Activated CD8-positive, alpha-beta memory T cell treated with anti-CD3 and anti-CD28 coated beads, Interleukin-2, amount 10 ng/mL, durations not matched to agents 7 days and 5 days (primary cell): ENCODE data around the gene MAP7. TPM values are rescaled to one million over a fixed set of nuclear protein-coding genes. Genes with fewer than 3 reads are reported as not detected.
"Not testable (repeated sequence)": the region's sequence is repeated elsewhere in the genome, so short reads cannot be mapped to it uniquely, and the experiment has no call there.

Experiments
- ATAC-seq: fragments of 150-1000 bp; cut with Tn5 transposase; one replicate; pipeline ENCODE4 v1.10.0; 2021; ENCODE audit warnings: moderate library complexity
- CTCF ChIA-PET: fragments of 350-600 bp; sonication (Branson Sonifier 250); formaldehyde crosslinking; loops from one replicate; lab custom pipeline; 2021; ENCODE audit warnings: antibody characterized with exemption; lab: Charles Lee
- DNase-seq: peaks from one replicate; pipeline ENCODE4 v3.0.0-alpha.2; 2020
- H3K27ac Mint-ChIP-seq: one replicate; pipeline ENCODE4 v1.8.0; 2021; ENCODE audit warnings: mild to moderate bottlenecking, mixed read lengths
- H3K27me3 Mint-ChIP-seq: one replicate; pipeline ENCODE4 v1.8.0; 2021; ENCODE audit warnings: mixed read lengths
- H3K36me3 Mint-ChIP-seq: one replicate; pipeline ENCODE4 v1.8.0; 2021; ENCODE audit warnings: mild to moderate bottlenecking, mixed read lengths
- H3K4me1 Mint-ChIP-seq: one replicate; pipeline ENCODE4 v1.8.0; 2021; ENCODE audit warnings: mixed read lengths
- H3K4me3 Mint-ChIP-seq: one replicate; pipeline ENCODE4 v1.8.0; 2021; ENCODE audit warnings: mild to moderate bottlenecking, moderate library complexity, mixed read lengths
- H3K9me3 Mint-ChIP-seq: one replicate; pipeline ENCODE4 v1.8.0; 2022; ENCODE audit warnings: low read depth, mixed read lengths
- total RNA-seq, 2 experiments: library from RNA; stranded (reverse); gene quantifications; one replicate each; pipeline ENCODE4 v1.2.3, GENCODE V29; 2021

Gene MAP7
- total RNA-seq, 2 experiments from 2014 or later = 0.29 to 0.59 TPM

GRCh38 chr6:136382676-136383252 is 167.5 kb downstream of the MAP7 start:
- CTCF ChIA-PET = no interaction called here
- Mint-ChIP-seq H3K4me3 (no peak overlapping the region), H3K4me1 (no peaks in the 10 kb centered on the region), H3K27ac (no peak overlapping the region), H3K27me3 (peaks cover 7% of the 10 kb centered on the region), H3K9me3 (no peaks in the 10 kb centered on the region), H3K36me3 (no peaks in the 10 kb centered on the region)
- ATAC-seq (no peak), DNase-seq (no peak)

- DNase-seq (no peak), ATAC-seq (no peak)
- Mint-ChIP-seq H3K9me3 (no peaks in the 10 kb centered on the region), H3K4me1 (no peaks in the 10 kb centered on the region), H3K4me3 (no peak overlapping the region), H3K36me3 (no peaks in the 10 kb centered on the region), H3K27me3 (peaks cover 21% of the 10 kb centered on the region), H3K27ac (no peak overlapping the region)
- CTCF ChIA-PET = no interaction called here
Observed at GRCh38 chr6:136378888-136379287, 171.3 kb downstream of the MAP7 start.

GRCh38 chr6:136375836-136376235 is 174.4 kb downstream of the MAP7 start:
- CTCF ChIA-PET, H3K27ac Mint-ChIP-seq, DNase-seq, H3K9me3 Mint-ChIP-seq, H3K4me3 Mint-ChIP-seq, H3K4me1 Mint-ChIP-seq, H3K36me3 Mint-ChIP-seq, ATAC-seq: not testable (repeated sequence)
- H3K27me3 Mint-ChIP-seq = peaks cover 35% of the 10 kb centered on the region

- Mint-ChIP-seq H3K4me3 (no peak overlapping the region), H3K4me1 (no peaks in the 10 kb centered on the region), H3K27me3 (peaks cover 47% of the 10 kb centered on the region), H3K27ac (no peak overlapping the region), H3K36me3 (no peaks in the 10 kb centered on the region), H3K9me3 (no peaks in the 10 kb centered on the region)
- DNase-seq = no peak
- ATAC-seq = no peak
- CTCF ChIA-PET = no interaction called here
Observed at GRCh38 chr6:136371959-136372358, 178.3 kb downstream of the MAP7 start.

GRCh38 chr6:136370988-136371728 is 179.1 kb downstream of the MAP7 start:
- DNase-seq = no peak
- Mint-ChIP-seq H3K27me3 (peaks cover 47% of the 10 kb centered on the region), H3K4me1 (peaks cover 1% of the 10 kb centered on the region), H3K9me3 (no peaks in the 10 kb centered on the region), H3K27ac (no peak overlapping the region), H3K4me3 (no peak overlapping the region), H3K36me3 (no peaks in the 10 kb centered on the region)
- ATAC-seq = no peak
- CTCF ChIA-PET = no interaction called here

- H3K36me3 Mint-ChIP-seq = no peaks in the 10 kb centered on the region
- DNase-seq (peak; percentile 46), ATAC-seq (no peak)
- peaks cover 8% of the 10 kb centered on the region for H3K4me1 Mint-ChIP-seq
- H3K27ac Mint-ChIP-seq = no peak overlapping the region
- CTCF ChIA-PET = no interaction called here
- peaks cover 34% of the 10 kb centered on the region for H3K27me3 Mint-ChIP-seq
- H3K4me3 Mint-ChIP-seq = no peak overlapping the region
- H3K9me3 Mint-ChIP-seq = no peaks in the 10 kb centered on the region
Observed at GRCh38 chr6:136365776-136366354, 184.4 kb downstream of the MAP7 start.

GRCh38 chr6:136362421-136363356 is 187.5 kb downstream of the MAP7 start:
- CTCF ChIA-PET = no interaction called here
- no peak for ATAC-seq
- no peak for DNase-seq
- Mint-ChIP-seq H3K9me3 (no peaks in the 10 kb centered on the region), H3K4me1 (peaks cover 8% of the 10 kb centered on the region), H3K4me3 (no peak overlapping the region), H3K36me3 (no peaks in the 10 kb centered on the region), H3K27me3 (peaks cover 28% of the 10 kb centered on the region), H3K27ac (no peak overlapping the region)

- Mint-ChIP-seq H3K4me1 (peaks cover 8% of the 10 kb centered on the region), H3K27ac (no peak overlapping the region), H3K4me3 (no peak overlapping the region), H3K36me3 (no peaks in the 10 kb centered on the region), H3K27me3 (peaks cover 22% of the 10 kb centered on the region), H3K9me3 (no peaks in the 10 kb centered on the region)
- DNase-seq = no peak
- CTCF ChIA-PET = no interaction called here
- ATAC-seq = no peak
Observed at GRCh38 chr6:136361787-136362186, 188.4 kb downstream of the MAP7 start.

GRCh38 chr6:136360783-136361182 is 189.4 kb downstream of the MAP7 start:
- DNase-seq = no peak
- H3K4me1 Mint-ChIP-seq = peaks cover 2% of the 10 kb centered on the region
- no peak for ATAC-seq
- CTCF ChIA-PET = no interaction called here
- no peaks in the 10 kb centered on the region for H3K36me3 Mint-ChIP-seq
- no peak overlapping the region for H3K27ac Mint-ChIP-seq
- peaks cover 17% of the 10 kb centered on the region for H3K27me3 Mint-ChIP-seq
- no peak overlapping the region for H3K4me3 Mint-ChIP-seq
- no peaks in the 10 kb centered on the region for H3K9me3 Mint-ChIP-seq

GRCh38 chr6:136359851-136360250 is 190.4 kb downstream of the MAP7 start:
- ATAC-seq = no peak
- CTCF ChIA-PET = interaction anchor here (0.8 kb wide), 1 partner anchor 43 kb away, joined by 3 read pairs; no protein-coding TSS in a partner anchor
- Mint-ChIP-seq H3K9me3 (no peaks in the 10 kb centered on the region), H3K27ac (no peak overlapping the region), H3K27me3 (peaks cover 9% of the 10 kb centered on the region), H3K36me3 (no peaks in the 10 kb centered on the region), H3K4me1 (no peaks in the 10 kb centered on the region), H3K4me3 (no peak overlapping the region)
- DNase-seq = no peak

- H3K9me3 Mint-ChIP-seq = no peaks in the 10 kb centered on the region
- no peak for ATAC-seq
- no peak overlapping the region for H3K4me3 Mint-ChIP-seq
- CTCF ChIA-PET = no interaction called here
- H3K27me3 Mint-ChIP-seq = peaks cover 16% of the 10 kb centered on the region
- H3K36me3 Mint-ChIP-seq = no peaks in the 10 kb centered on the region
- H3K27ac Mint-ChIP-seq = no peak overlapping the region
- no peaks in the 10 kb centered on the region for H3K4me1 Mint-ChIP-seq
- DNase-seq = no peak
Observed at GRCh38 chr6:136351518-136352110, 198.6 kb downstream of the MAP7 start.

- H3K4me3 Mint-ChIP-seq = no peak overlapping the region
- no peak overlapping the region for H3K27ac Mint-ChIP-seq
- H3K9me3 Mint-ChIP-seq = no peaks in the 10 kb centered on the region
- H3K27me3 Mint-ChIP-seq = peaks cover 16% of the 10 kb centered on the region
- CTCF ChIA-PET = no interaction called here
- no peaks in the 10 kb centered on the region for H3K4me1 Mint-ChIP-seq
- DNase-seq (no peak), ATAC-seq (no peak)
- H3K36me3 Mint-ChIP-seq = no peaks in the 10 kb centered on the region
Observed at GRCh38 chr6:136350914-136351313, 199.3 kb downstream of the MAP7 start.

GRCh38 chr6:136347847-136348246 is 202.4 kb downstream of the MAP7 start:
- no peaks in the 10 kb centered on the region for H3K4me1 Mint-ChIP-seq
- ATAC-seq (no peak), DNase-seq (no peak)
- no peak overlapping the region for H3K27ac Mint-ChIP-seq
- peaks cover 13% of the 10 kb centered on the region for H3K27me3 Mint-ChIP-seq
- no peak overlapping the region for H3K4me3 Mint-ChIP-seq
- CTCF ChIA-PET = no interaction called here
- no peaks in the 10 kb centered on the region for H3K9me3 Mint-ChIP-seq
- no peaks in the 10 kb centered on the region for H3K36me3 Mint-ChIP-seq
